Kidney (tissue), 22 donors: Measurements from ENCODE around the gene OR2Y1. TPM values are rescaled to one million over a fixed set of nuclear protein-coding genes. Genes with fewer than 3 reads are reported as not detected.
"Not testable (repeated sequence)": the region's sequence is repeated elsewhere in the genome, so short reads cannot be mapped to it uniquely, and the experiment has no call there.

ENCODE experiments used
- DNase-seq, 5 donors: peaks; one replicate each; pipeline ENCODE4 v3.0.0-alpha.2; 2013 to 2020
- FAIRE-seq: peaks from 2 replicates; lab custom pipeline; 2012; peaks lifted over from hg19 to GRCh38; lab: Jason Lieb, UNC
- H3K27ac ChIP-seq, 2 donors: one replicate each; pipeline ENCODE4 v1.7.0; 2013; ENCODE audit warnings: low read depth in 2 of 2, low read length in 2 of 2, inconsistent platforms in 1 of 2
- H3K27me3 ChIP-seq: one replicate; pipeline ENCODE4 v1.7.1; 2013; ENCODE audit warnings: low read length, inconsistent platforms; ENCODE audit not compliant: control insufficient read depth, insufficient read depth
- H3K36me3 ChIP-seq, 3 donors: one replicate each; pipeline versions ENCODE4 v1.7.0 to v1.7.1; 2013; ENCODE audit warnings: low read length in 3 of 3, control low read depth in 1 of 3, inconsistent platforms in 1 of 3; ENCODE audit not compliant: insufficient read depth in 3 of 3, control insufficient read depth in 2 of 3
- H3K4me1 ChIP-seq, 3 donors: one replicate each; pipeline versions ENCODE4 v1.7.0 to v1.7.1; 2013; ENCODE audit warnings: low read length in 3 of 3, inconsistent platforms in 1 of 3, low read depth in 1 of 3; ENCODE audit not compliant: control insufficient read depth in 2 of 3, insufficient read depth in 2 of 3
- H3K4me3 ChIP-seq, 3 donors: one replicate each; pipeline versions ENCODE4 v1.7.0 to v1.8.1; 2013; ENCODE audit warnings: low read length in 3 of 3, control low read depth in 1 of 3, inconsistent platforms in 1 of 3
- H3K9ac ChIP-seq, 3 donors: one replicate each; pipeline versions ENCODE4 v1.7.0 to v1.7.1; 2013; ENCODE audit warnings: low read length in 3 of 3, control low read depth in 1 of 3, inconsistent platforms in 1 of 3
- H3K9me3 ChIP-seq, 3 donors: one replicate each; pipeline versions ENCODE4 v1.7.0 to v1.7.1; 2013; ENCODE audit warnings: low read length in 3 of 3, control low read depth in 1 of 3, inconsistent platforms in 1 of 3; ENCODE audit not compliant: control insufficient read depth in 2 of 3, insufficient read depth in 1 of 3
- CTCF ChIP-seq: IDR thresholded peaks from 3 replicates; pipeline ENCODE4 v1.5.1; 2012; ENCODE audit warnings: mild to moderate bottlenecking, moderate library complexity, borderline replicate concordance; ENCODE audit not compliant: insufficient read depth; ENCODE audit errors: extremely low read depth
- intact Hi-C: fragments of 100-400 bp; cut with DNase I; formaldehyde crosslinking; loops from one replicate; pipeline ENCODE4 v1.11.1; 2022
- long read RNA-seq, 10 donors: library from polyadenylated mRNA in 1 of 10; unstranded in 1 of 10; transcript quantifications; one replicate each; pipeline ENCODE4 v2.0.0 and lab custom pipeline, GENCODE V29; 2021 to 2026
- polyA plus RNA-seq: library from polyadenylated mRNA; stranded (reverse); fragments of 350-450 nt; fragmentation: Illumina TruSeq; extraction: RNeasy Lipid Tissue Mini Kit (QIAGEN cat#74804); gene quantifications from one replicate; pipeline ENCODE4 v1.2.3, GENCODE V29; 2014; ENCODE audit warnings: low read depth, low replicate concordance; ENCODE audit not compliant: insufficient read depth
- total RNA-seq: library from RNA; stranded (reverse); fragmentation: NEBNext Ultra II Directional; extraction: Animal tissue kit (Norgen Biotek cat#: 25700); gene quantifications from one replicate; pipeline ENCODE4 v1.2.1, GENCODE V29; 2021
- donor health status: control.
- donor health status: control.
- donor health status: control.
- donor health status: control.
- donor health status: control.
- donor health status: DM: yes; HTN: yes; CAD: no.
- donor health status: Normal renal cell carcinoma (clear cell type).

The OR2Y1 gene
- total RNA-seq = not detected
- not detected for polyA plus RNA-seq
- long read RNA-seq, donor 1 = 0 reads
- long read RNA-seq, donor 2 = 0 reads
- long read RNA-seq, donor 3 = 0 reads
- long read RNA-seq, donor 4 = 0 reads
- long read RNA-seq, donor 5 = 0 reads
- long read RNA-seq, donor 6 = 0 reads
- long read RNA-seq, donor 7 = 0 reads
- long read RNA-seq, donor 8 = 0 reads
- long read RNA-seq, donor 9 = 0 reads
- long read RNA-seq, donor 10 = 0 reads

- intact Hi-C loops = no loop called here
- DNase-seq (no peak), FAIRE-seq (no peak)
- no peak for TF ChIP-seq CTCF
- Histone ChIP-seq H3K27ac (no peak within 1 kb of the TSS), H3K36me3 (no peaks in the 10 kb centered on the region), H3K27me3 (no peaks in the 10 kb centered on the region), H3K4me1 (no peaks in the 10 kb centered on the region), H3K4me3 (no peak within 1 kb of the TSS), H3K9ac (no peak within 1 kb of the TSS), H3K9me3 (peaks cover 0 to 2% (median 0%) of the 10 kb centered on the region in 3 donors)
Observed at GRCh38 chr5:180739958-180740357, at the start of gene OR2Y1. Gene OR2Y1 (minus strand): TSS chr5:180740058. CDS start chr5:180740058, 0 bp downstream.

- not testable (repeated sequence) for H3K27me3 ChIP-seq, H3K9ac ChIP-seq, DNase-seq, H3K4me3 ChIP-seq, H3K9me3 ChIP-seq, FAIRE-seq, H3K27ac ChIP-seq
- intact Hi-C loops = loop anchor here (10.0 kb wide), 1 partner anchor 76 kb away; the partner anchor contains the start of gene ZFP62
- Histone ChIP-seq H3K36me3 (peaks cover 0 to 24% (median 3%) of the 10 kb centered on the region in 3 donors), H3K4me1 (peaks cover 0 to 18% (median 14%) of the 10 kb centered on the region in 3 donors)
Observed at GRCh38 chr5:180788651-180789410, 49.0 kb upstream of the OR2Y1 start.

GRCh38 chr5:180787711-180788431 lies 48.0 kb upstream of the OR2Y1 start:
- Histone ChIP-seq H3K27me3 (no peaks in the 10 kb centered on the region), H3K27ac (no peak overlapping the region), H3K9ac (no peak overlapping the region), H3K4me3 (no peak overlapping the region), H3K9me3 (no peaks in the 10 kb centered on the region), H3K36me3 (peaks cover 0 to 24% (median 3%) of the 10 kb centered on the region in 3 donors), H3K4me1 (peaks cover 0 to 18% (median 14%) of the 10 kb centered on the region in 3 donors)
- peak in 1 of 5 donors; percentile 34 for DNase-seq
- FAIRE-seq = no peak
- no peak for TF ChIP-seq CTCF
- intact Hi-C loops = loop anchor here (10.0 kb wide), 1 partner anchor 77 kb away; the partner anchor contains the start of gene ZFP62
